ENCODE measurements around the gene A2M.

Gene A2M

DNA sequence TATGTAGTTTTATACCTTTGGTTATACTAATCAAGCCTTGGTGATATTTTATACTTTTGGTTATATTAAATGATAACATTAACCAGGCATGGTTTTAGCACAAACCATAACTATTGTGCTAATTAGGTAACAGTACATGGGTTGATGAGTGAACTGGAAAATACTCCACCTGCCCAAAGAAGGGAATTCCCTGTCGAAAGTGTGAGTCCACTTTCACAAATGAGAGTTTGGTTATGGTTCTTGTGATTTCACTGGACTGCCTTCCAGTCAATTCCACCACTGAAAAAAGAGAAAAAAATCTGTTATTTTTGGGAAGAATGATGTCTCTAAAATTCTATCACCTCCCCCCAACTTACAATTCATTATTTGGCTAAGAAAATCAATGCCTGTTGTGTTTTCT is 9.7 kb downstream of the A2M start:
- TF ChIP-seq, protein P1, sequence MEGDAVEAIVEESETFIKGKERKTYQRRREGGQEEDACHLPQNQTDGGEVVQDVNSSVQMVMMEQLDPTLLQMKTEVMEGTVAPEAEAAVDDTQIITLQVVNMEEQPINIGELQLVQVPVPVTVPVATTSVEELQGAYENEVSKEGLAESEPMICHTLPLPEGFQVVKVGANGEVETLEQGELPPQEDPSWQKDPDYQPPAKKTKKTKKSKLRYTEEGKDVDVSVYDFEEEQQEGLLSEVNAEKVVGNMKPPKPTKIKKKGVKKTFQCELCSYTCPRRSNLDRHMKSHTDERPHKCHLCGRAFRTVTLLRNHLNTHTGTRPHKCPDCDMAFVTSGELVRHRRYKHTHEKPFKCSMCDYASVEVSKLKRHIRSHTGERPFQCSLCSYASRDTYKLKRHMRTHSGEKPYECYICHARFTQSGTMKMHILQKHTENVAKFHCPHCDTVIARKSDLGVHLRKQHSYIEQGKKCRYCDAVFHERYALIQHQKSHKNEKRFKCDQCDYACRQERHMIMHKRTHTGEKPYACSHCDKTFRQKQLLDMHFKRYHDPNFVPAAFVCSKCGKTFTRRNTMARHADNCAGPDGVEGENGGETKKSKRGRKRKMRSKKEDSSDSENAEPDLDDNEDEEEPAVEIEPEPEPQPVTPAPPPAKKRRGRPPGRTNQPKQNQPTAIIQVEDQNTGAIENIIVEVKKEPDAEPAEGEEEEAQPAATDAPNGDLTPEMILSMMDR (IDR thresholded peaks at IDR 0.05): no peak
- no peak for DNase-seq (ENCODE audit: low spot score)
- no peak overlapping the region for H3K4me3 ChIP-seq
- H3K27ac ChIP-seq: no peak overlapping the region

DNA sequence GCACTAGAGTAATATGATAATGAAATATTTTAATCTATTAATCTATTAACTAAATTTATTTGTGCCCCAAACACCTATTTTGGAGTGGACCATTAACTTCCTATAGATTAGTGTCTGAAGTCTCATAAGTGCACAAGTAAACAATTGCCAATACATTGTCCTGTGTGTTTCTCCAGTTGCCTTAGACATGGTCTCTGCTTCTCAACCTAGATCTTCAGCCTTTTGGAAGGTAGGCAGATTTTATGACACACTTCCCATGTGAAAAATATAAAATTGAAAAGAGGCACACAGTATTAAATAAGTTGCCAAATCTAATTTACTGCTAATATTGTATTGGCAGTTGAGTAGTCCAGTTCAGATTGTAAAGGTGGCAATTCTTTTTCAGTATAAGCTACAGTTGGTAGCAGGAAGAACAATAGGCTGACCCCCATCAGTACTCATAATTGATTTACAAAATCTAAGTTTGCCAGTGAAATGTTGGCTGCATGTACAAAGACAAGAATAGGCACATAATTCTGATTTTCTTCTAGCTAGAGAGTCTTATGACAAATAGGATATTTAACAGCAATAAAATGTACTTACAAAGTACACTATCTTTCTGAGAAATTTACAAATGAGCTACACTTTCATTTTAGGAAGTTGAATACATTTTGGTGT is 10.8 kb downstream of the A2M start:
- Histone ChIP-seq H3K4me3 (no peak overlapping the region), H3K27ac (no peak overlapping the region)
- TF ChIP-seq, protein P1 (IDR thresholded peaks at IDR 0.05): no peak
- no peak for DNase-seq (ENCODE audit: low spot score)

DNA sequence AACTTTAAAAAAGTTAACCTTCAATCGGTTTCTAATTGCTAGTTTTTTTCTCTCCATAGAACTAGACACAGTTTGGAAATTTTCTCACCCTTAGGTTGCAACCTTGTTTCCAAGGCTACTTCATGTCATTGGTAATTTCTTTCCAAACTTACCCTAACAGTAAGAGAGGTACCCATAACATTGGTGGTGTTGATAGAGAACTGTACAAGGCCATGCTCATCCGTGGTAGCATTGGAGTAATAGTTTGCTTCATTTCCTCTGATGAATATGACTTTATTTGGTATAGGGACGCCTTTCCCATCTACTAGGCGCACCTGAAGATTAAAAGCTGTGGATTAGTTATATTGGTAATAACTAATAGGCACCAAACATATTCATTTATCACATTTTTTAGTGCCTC is 11.6 kb downstream of the A2M start:
- DNase-seq (ENCODE audit: low spot score): no peak
- H3K27ac ChIP-seq: no peak overlapping the region
- TF ChIP-seq, protein P1 (IDR thresholded peaks at IDR 0.05): no peak
- H3K4me3 ChIP-seq: no peak overlapping the region

DNA sequence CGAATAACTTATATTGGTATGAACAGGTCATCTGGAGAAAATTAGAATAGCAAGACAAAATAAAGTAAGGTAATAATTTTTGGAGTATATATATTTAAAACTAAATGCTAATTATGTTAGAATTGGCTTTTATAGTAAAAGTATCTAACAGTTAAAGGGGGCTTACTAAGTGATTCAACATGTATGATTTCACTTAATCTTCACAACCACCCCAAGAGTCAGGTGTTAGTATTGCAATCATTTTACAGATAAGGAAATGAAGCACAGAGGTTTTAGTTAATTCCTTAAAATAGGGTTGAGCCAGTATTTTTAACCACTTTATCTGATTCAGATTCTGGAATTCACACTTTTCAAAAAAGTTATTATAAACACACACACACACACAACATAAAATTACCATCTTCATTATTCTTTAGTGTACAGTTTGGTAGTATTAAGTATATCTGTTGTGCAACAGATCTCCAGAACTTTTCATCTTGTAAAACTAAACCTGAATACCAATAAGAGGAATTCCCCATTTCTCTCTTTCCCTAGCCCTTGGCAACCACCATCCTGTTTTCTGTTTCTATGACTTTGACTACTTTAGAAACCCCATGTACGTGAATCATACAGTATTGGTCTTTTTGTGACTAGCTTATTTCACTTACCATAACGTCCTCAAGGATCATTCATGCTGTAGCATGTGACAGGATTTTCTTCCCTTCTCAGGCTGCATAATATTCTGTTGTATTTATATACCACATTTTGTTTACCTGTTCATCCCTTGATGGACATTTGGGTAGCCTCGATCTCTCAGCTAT is 12.5 kb downstream of the A2M start:
- no peak overlapping the region for H3K4me3 ChIP-seq
- H3K27ac ChIP-seq: no peak overlapping the region
- TF ChIP-seq, protein P1 (IDR thresholded peaks at IDR 0.05): no peak
- no peak for DNase-seq (ENCODE audit: low spot score)

DNA sequence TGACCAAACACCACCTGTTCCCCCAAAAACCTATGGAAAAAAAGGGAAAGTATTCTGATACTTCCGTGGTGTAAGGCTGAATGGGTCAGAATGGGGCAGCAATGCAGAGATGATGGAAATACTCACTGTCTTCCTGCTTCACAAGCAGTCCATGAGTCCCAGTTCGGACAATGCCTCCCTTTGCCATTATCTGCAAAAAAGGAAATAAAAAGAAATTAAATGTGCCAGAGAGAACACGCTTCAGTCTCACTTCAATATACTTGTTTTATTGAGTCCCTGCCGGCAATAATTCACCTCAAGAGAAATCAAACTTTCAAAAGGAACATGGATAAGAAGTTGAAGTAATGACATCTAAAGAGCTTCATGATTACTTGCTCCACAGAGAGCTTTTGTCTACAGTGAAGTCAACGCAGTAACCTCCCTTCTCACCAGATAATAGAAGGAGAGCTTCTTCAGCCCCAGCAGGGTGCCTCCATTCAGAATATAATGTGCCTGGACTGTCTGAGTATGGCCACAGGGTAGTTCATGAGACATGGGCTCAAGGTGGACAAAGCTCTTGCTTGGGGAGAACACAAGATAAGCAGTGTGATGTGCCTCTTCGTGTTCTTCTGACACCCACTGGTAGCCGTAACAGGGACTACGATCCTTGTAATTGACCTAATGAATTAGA is 14.6 kb downstream of the A2M start:
- H3K27ac ChIP-seq: no peak overlapping the region
- TF ChIP-seq, protein P1 (IDR thresholded peaks at IDR 0.05): no peak
- no peak overlapping the region for H3K4me3 ChIP-seq
- no peak for DNase-seq (ENCODE audit: low spot score)

DNA sequence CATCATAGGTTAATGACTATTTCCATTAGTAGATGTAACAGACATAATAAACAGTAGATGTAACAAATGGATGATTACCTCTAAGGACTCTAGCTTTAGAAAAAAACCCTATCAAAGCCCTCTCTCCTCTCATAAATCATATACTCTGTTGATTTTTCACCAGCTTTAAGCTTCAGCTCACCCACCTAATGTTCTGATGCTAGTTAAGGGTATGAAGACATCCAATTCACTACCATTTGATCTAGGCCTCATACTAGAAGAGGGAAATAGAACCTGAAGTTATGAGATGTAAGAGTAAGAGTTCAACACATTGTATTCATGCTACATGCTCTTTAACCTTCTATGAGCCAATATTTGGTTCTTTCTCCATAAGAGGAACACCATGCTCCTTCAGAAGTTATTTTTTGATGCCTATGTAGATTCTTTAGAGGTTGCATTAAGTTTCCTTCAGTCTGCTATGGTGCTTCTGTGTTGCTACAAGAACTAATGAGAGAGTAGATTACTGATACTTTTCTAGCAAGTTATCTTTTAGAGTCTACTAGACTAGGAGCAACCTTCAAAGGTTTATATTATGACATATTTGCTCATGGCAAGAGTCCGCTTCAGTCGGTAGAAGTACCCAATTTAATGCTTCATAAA is 16.0 kb downstream of the A2M start:
- no peak for DNase-seq (ENCODE audit: low spot score)
- no peak overlapping the region for H3K4me3 ChIP-seq
- TF ChIP-seq, protein P1 (IDR thresholded peaks at IDR 0.05): no peak
- no peak overlapping the region for H3K27ac ChIP-seq
